HK-2 (cell line): ENCODE results near the gene TTLL3.
"Not testable (repeated sequence)": the region's sequence is repeated elsewhere in the genome, so short reads cannot be mapped to it uniquely, and the experiment has no call there.

Experiments used
- DNase-seq: peaks from one replicate; pipeline ENCODE4 v3.0.0-alpha.2; 2018; ENCODE audit not compliant: unreplicated experiment

TTLL3 gene

GRCh38 chr3:9837701-9838582, 27.9 kb downstream of the TTLL3 start:
- no peak for DNase-seq

- DNase-seq, result no peak
Measured at GRCh38 chr3:9838856-9839255, 28.8 kb downstream of the TTLL3 start.

- DNase-seq, result no peak
Measured at GRCh38 chr3:9841015-9841414, 31.0 kb downstream of the TTLL3 start.

- peak; percentile 94 for DNase-seq
Measured at GRCh38 chr3:9843715-9844438, 33.8 kb downstream of the TTLL3 start, which contains the start of gene RPUSD3. RPUSD3 (minus strand) TSS chr3:9844008; CDS start chr3:9843990, 18 bp downstream.

- DNase-seq, result no peak
Measured at GRCh38 chr3:9846231-9846630, 36.2 kb downstream of the TTLL3 start.

GRCh38 chr3:9846931-9847488, 36.9 kb downstream of the TTLL3 start:
- no peak for DNase-seq

- not testable (repeated sequence) for DNase-seq
Measured at GRCh38 chr3:9847870-9848269, 37.8 kb downstream of the TTLL3 start.

GRCh38 chr3:9848860-9849259, 38.8 kb downstream of the TTLL3 start:
- not testable (repeated sequence) for DNase-seq

- not testable (repeated sequence) for DNase-seq
Measured at GRCh38 chr3:9851383-9851782, 41.3 kb downstream of the TTLL3 start.

- DNase-seq, result not testable (repeated sequence)
Measured at GRCh38 chr3:9851926-9852325, 41.9 kb downstream of the TTLL3 start.

- no peak for DNase-seq
Measured at GRCh38 chr3:9852528-9852927, 42.5 kb downstream of the TTLL3 start.

GRCh38 chr3:9854291-9854940, 44.4 kb downstream of the TTLL3 start:
- DNase-seq, result not testable (repeated sequence)

GRCh38 chr3:9855594-9855993, 45.5 kb downstream of the TTLL3 start:
- no peak for DNase-seq

- DNase-seq, result no peak
Measured at GRCh38 chr3:9859530-9860025, 49.5 kb downstream of the TTLL3 start.

- no peak for DNase-seq
Measured at GRCh38 chr3:9861201-9861600, 51.1 kb downstream of the TTLL3 start.

- DNase-seq, result no peak
Measured at GRCh38 chr3:9861626-9862130, 51.6 kb downstream of the TTLL3 start.

- no peak for DNase-seq
Measured at GRCh38 chr3:9862391-9863057, 52.5 kb downstream of the TTLL3 start.

GRCh38 chr3:9863058-9863772, 53.2 kb downstream of the TTLL3 start:
- DNase-seq, result no peak

GRCh38 chr3:9864200-9864927, 54.3 kb downstream of the TTLL3 start:
- DNase-seq, result no peak
